GM12892 (cell line): ENCODE data around the gene SIK3.
"Not testable (repeated sequence)": the region's sequence is repeated elsewhere in the genome, so short reads cannot be mapped to it uniquely, and the experiment has no call there.

ENCODE experiments used
- POLR2A ChIP-seq: IDR thresholded peaks from 2 replicates; pipeline ENCODE4 v1.6.1; 2011; ENCODE audit warnings: low read depth, low read length, control low read depth
- POLR2AphosphoS5 ChIP-seq: IDR thresholded peaks from 2 replicates; pipeline ENCODE4 v1.6.1; 2011; ENCODE audit warnings: low read depth, low read length, control low read depth

DNA sequence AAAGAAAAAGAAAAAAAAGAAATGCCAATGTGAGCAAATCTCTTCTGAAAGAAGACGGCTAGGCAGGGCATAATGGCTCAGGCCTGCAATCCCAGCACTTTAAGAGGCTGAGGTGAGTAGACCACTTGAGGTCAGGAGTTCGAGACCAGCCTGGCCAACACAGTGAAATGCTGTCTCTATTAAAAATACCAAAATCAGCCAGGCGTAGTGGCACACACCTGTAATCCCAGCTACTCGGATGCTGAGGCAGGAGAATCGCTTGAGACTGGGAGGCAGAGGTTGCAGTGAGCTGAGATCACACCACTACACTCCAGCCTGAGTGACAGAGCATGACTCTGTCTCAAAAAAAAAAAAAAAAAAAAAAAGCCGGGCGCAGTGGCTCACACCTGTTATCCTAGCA, 32.2 kb upstream of the SIK3 start:
- not testable (repeated sequence) for TF ChIP-seq POLR2A, POLR2AphosphoS5
